GM23248 (cell line): ENCODE measurements around the gene SMIM24.

Source experiments
- EZH2 ChIP-seq: fragments of 200-600 bp; sonication (generic); IDR thresholded peaks from 2 replicates; pipeline ENCODE4 v1.6.1; 2018; ENCODE audit warnings: antibody characterized with exemption, mild to moderate bottlenecking; ENCODE audit not compliant: insufficient read depth, poor library complexity, severe bottlenecking
- EZH2phosphoT487 ChIP-seq: fragments of 200-600 bp; sonication (generic); IDR thresholded peaks from 2 replicates; pipeline ENCODE4 v1.6.1; 2018; ENCODE audit warnings: antibody characterized with exemption, moderate library complexity, mild to moderate bottlenecking, low read depth; ENCODE audit not compliant: insufficient read depth

DNA sequence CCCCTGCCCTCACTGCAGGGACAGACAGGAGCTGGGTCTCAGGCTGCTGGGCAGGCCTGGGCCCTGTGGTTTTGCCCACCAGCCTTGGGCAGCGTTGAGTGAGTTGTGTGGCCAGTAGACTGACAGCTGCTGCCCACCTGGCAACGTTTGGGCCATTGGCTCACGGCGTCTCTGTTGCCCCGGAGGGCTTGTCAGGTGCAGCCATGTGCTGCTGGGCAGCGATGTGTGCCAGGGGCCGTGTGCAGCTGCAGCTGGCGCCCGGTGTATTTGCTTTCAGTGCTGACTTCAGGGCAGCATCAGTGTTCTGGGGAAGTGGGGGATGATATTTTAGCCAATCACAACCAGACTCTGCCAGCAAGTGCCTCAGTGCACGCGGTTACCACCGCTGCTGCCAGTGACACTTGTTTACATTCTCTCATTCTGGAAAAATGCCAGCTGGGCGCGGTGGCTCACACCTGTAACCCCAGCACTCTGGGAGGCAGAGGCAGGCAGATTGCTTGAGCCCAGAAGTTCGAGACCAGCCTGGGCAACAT is 36.4 kb upstream of the SMIM24 start:
- no peak for TF ChIP-seq EZH2
- no peak for TF ChIP-seq EZH2phosphoT487
